Liver (tissue), 3 donors: ENCODE measurements around the gene RADIL.

Source experiments
- ATF3 ChIP-seq: IDR thresholded peaks from 2 replicates; pipeline ENCODE4 v1.6.1; 2016; ENCODE audit warnings: antibody characterized with exemption
- CTCF ChIP-seq: fragments of 150-350 bp; IDR thresholded peaks from 2 replicates; pipeline ENCODE4 v1.5.1; 2017; ENCODE audit warnings: improper control_type of control experiment, low read depth, low read length; ENCODE audit not compliant: missing input control
- EGR1 ChIP-seq, 2 donors: IDR thresholded peaks; 2 replicates each; pipeline ENCODE4 v1.6.1; 2016 to 2018; ENCODE audit warnings: antibody characterized with exemption in 2 of 2, low read depth in 2 of 2
- FOXA2 ChIP-seq: IDR thresholded peaks from 2 replicates; pipeline ENCODE4 v1.6.1; 2016; ENCODE audit warnings: antibody characterized with exemption
- GABPA ChIP-seq, 2 donors: IDR thresholded peaks in 1 of 2; conservative IDR thresholded peaks in 1 of 2; 2 replicates each; pipeline ENCODE4 v1.6.1; 2016; ENCODE audit warnings: antibody characterized with exemption in 2 of 2, mild to moderate bottlenecking in 1 of 2, moderate library complexity in 1 of 2
- HNF4G ChIP-seq: IDR thresholded peaks from 2 replicates; pipeline ENCODE4 v1.6.1; 2016; ENCODE audit warnings: antibody characterized with exemption
- JUND ChIP-seq, 2 donors: IDR thresholded peaks; 2 replicates each; pipeline ENCODE4 v1.6.1; 2016; ENCODE audit warnings: antibody characterized with exemption in 2 of 2
- MAX ChIP-seq: IDR thresholded peaks from 2 replicates; pipeline ENCODE4 v1.6.1; 2016; ENCODE audit warnings: antibody characterized with exemption
- REST ChIP-seq: IDR thresholded peaks from 2 replicates; pipeline ENCODE4 v1.6.1; 2016; ENCODE audit warnings: antibody characterized with exemption, mild to moderate bottlenecking
- RXRA ChIP-seq, 2 donors: IDR thresholded peaks; 2 replicates each; pipeline ENCODE4 v1.6.1; 2017 to 2018; ENCODE audit warnings: antibody characterized with exemption in 2 of 2, mild to moderate bottlenecking in 1 of 2
- SP1 ChIP-seq: IDR thresholded peaks from 2 replicates; pipeline ENCODE4 v1.6.1; 2018; ENCODE audit warnings: antibody characterized with exemption, mild to moderate bottlenecking
- TAF1 ChIP-seq: conservative IDR thresholded peaks from 2 replicates; pipeline ENCODE4 v1.6.1; 2016; ENCODE audit warnings: antibody characterized with exemption, mild to moderate bottlenecking
- YY1 ChIP-seq: IDR thresholded peaks from 2 replicates; pipeline ENCODE4 v1.6.1; 2016; ENCODE audit warnings: antibody characterized with exemption, mild to moderate bottlenecking
- donor health status: healthy.
- donor health status: healthy.

GRCh38 chr7:4871930-4872675 is 11.4 kb downstream of the RADIL start:
- TF ChIP-seq CTCF (no peak), TAF1 (no peak), REST (no peak), EGR1 (IDR thresholded peaks at IDR 0.05; ENCODE audit: low read depth in 2 of 2) (no peak), FOXA2 (no peak), RXRA (IDR thresholded peaks at IDR 0.05) (no peak), MAX (no peak), HNF4G (no peak), GABPA (IDR thresholded peaks at IDR 0.05 in 1 of 2, conservative IDR thresholded peaks at IDR 0.05 in 1 of 2) (no peak), ATF3 (no peak), SP1 (no peak), JUND (IDR thresholded peaks at IDR 0.05) (no peak), YY1 (no peak)
